Fibroblast of upper back skin (primary cell): ENCODE data around the gene UTS2B.
"Not testable (repeated sequence)": the region's sequence is repeated elsewhere in the genome, so short reads cannot be mapped to it uniquely, and the experiment has no call there.

Experiments used
- DNase-seq: peaks from one replicate; pipeline ENCODE4 v3.0.0-alpha.2; 2013

UTS2B gene

GRCh38 chr3:191275244-191275643, 55.1 kb downstream of the UTS2B start:
- not testable (repeated sequence) for DNase-seq

GRCh38 chr3:191269289-191270085, 60.8 kb downstream of the UTS2B start:
- DNase-seq, result no peak

GRCh38 chr3:191268737-191269136, 61.6 kb downstream of the UTS2B start:
- no peak for DNase-seq

DNA sequence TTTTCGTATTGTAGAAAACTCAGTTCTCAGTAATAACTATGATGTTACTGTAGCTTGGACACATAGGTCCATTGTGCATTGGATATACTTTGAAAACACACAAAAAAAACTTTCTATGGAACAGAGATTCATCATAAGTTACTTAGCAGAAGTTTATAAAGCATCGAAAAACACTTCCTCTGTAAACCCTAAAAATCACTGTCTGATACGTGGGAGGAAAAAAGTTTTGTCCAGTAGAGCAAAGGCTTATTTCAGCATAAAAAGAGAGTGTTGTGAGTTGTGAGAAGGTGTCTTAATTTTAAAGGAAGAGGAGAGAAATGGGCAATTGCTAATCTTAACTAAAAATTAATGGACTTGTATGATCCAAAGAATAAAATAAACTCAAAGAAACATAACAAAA, 66.5 kb downstream of the UTS2B start:
- no peak for DNase-seq

DNA sequence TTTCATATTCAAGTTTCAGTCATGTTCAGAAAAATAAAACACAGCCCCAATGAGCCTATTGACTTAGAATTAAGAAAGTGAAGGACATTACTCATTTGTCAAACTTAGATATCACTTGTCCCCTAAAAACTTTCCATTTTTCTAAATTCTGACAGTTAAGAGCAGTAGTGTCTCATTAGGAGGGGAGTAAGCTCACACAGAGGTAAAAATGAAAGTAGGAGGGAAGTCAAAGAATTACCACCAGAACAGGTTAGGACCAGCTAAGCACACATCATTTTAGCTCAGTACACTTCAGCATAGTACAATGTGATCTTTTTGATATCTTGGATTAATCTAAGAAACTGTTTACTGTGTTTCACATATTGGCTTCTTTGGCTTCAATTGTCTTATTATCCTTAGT, 67.0 kb downstream of the UTS2B start:
- DNase-seq, result no peak

- no peak for DNase-seq
Observed at GRCh38 chr3:191262650-191263049, 67.7 kb downstream of the UTS2B start.

GRCh38 chr3:191261304-191261638, 69.1 kb downstream of the UTS2B start:
- DNase-seq, result no peak

DNA sequence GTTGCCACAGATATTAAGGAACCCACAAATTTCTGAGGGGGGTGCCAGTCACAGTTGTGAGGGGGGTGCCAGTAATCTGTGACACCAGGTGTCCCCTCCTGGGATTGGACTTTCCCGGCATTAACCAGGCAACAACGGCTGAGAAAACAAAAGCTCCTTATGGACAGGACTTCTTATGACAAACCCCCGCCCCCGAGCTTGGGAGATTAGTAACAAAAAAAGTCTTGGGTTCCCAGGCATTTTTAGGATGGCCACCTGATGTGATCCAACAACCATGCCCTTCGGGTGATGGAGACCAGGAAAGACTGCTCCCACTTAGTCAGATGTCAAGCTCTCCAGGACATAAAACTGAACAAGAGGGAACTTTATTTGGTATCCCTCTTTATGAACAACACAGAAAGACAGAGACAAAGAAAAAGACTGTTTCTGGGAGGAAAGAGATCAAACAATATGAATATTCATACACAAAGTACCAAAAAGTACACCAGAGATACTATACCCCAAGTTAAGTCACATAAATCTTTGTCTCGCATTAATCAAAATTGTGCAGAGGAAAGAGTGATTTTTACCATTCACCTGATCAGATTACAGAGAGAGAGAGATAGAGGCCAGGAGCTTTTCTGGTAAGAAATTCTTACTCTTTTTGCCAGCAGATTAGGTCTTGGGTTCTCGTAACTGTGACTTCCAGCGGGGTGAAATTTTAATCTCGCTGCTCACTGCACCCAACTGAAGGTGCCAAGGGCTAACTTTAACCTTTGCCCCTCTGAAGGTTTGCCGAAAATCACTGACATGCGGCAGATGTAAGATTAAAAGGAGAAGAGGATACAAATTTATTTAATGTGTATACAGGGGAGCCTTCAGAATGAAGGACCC, 69.7 kb downstream of the UTS2B start:
- DNase-seq, result no peak

DNA sequence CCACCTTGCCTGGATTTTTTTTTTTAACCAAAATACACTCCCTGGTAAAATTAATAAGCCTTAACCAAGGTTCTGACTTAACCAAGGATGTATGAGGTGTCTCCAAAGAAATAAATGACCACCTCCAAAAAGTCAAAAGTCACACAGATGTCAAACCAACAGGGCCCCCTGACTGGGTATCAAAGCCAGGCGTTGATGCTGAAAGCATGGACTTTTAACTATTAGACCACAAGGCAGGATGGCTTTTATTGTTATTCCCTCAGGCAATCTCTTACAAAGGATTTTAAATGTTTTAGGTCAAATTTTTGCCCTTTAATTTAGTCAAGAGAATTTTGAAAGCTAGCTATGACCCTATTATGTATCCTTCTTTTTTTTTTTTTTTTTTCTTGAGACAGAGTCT, 70.8 kb downstream of the UTS2B start:
- no peak for DNase-seq

DNA sequence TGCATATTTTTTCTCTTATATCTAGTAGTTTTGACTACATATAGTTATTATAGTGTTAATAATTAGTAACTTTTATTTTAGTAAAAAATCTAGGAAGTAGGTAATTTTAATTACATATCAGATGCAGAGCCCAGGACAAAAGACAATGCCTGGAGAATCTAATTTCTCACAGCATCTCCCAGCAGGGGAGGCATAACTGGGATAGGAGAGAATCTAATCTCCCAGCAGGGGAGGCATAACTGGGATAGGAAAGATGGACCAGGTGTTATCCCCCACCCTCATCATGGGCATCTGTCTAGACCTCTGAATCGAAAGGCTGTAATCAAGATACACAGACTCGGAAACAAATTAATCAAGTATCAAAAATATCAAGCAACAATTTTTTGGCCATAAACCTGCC, 73.0 kb downstream of the UTS2B start:
- DNase-seq, result no peak

DNA sequence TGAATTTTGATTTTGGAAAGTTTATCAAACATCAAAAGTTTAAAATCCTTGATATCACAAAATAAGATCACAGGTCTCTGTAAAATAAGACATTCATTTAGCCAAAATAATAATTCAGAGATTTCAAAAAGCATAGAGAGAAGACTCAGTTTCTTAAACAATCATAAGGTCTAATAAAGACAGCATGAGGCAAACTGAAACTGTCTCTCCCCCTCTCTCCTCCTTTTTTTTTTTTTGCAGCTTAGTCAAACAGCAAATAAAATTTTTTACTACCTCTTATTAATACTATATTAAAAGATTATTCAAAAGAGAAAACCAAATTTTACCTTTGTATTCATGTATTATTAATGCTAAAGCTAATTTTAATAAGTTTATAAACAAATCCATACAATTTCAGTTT, 73.9 kb downstream of the UTS2B start:
- no peak for DNase-seq

GRCh38 chr3:191255156-191255555, 75.2 kb downstream of the UTS2B start:
- peak; percentile 19 for DNase-seq

- DNase-seq, result peak; percentile 30
Observed at GRCh38 chr3:191254098-191254873, 76.0 kb downstream of the UTS2B start.

DNA sequence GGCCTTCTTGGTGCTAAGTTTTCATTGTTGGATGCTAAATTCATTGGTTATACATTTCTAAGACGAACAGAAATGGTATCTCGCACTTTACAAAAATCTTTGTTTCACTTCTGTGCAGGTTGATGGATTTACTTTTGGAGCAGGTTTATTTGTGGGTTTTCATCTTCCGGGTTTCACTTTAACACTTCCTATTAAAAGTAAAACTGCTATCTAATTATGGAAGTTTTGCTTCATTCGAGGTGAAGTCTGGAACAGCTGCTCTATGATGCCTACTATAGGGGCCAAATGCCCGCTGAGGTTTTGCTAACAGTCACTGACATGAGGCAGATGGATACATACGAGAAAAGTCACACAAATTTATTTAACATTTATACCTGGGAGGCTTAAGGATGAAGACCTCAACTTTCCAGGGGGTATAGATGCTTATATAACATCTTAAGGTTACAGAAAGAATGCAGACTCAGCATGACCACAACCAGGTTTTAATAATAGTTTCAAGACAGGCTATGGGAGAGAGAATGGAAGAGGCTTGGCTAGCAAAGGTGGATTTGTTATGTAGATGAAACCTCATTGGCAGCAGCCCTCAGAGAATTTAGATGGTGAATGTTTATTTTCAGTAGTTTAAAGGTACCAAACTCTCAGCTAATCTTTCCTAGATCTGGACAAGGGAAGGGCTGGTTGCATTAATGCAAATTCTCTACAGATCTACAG, 77.1 kb downstream of the UTS2B start:
- no peak for DNase-seq

- peak; percentile 76 for DNase-seq
Observed at GRCh38 chr3:191246630-191247029, 83.7 kb downstream of the UTS2B start.

DNA sequence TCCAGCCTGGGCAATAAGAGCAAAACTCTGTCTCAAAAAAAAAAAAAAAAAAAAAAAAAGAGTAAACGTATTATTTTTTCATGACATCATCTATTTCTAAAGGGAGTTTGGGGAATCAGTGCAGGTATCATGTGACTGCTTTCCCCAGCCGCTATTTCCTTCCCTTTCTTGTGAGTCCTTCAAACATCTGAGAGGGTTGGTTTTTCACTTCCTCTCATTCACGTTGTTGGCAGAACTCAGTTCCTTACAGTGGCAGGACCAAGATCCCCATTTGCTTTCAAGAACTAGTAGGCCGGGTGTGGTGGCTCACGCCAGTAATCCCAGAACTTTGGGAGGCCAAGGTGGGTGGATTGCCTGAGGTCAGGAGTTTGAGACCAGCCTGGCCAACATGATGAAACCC, 84.3 kb downstream of the UTS2B start:
- not testable (repeated sequence) for DNase-seq

DNA sequence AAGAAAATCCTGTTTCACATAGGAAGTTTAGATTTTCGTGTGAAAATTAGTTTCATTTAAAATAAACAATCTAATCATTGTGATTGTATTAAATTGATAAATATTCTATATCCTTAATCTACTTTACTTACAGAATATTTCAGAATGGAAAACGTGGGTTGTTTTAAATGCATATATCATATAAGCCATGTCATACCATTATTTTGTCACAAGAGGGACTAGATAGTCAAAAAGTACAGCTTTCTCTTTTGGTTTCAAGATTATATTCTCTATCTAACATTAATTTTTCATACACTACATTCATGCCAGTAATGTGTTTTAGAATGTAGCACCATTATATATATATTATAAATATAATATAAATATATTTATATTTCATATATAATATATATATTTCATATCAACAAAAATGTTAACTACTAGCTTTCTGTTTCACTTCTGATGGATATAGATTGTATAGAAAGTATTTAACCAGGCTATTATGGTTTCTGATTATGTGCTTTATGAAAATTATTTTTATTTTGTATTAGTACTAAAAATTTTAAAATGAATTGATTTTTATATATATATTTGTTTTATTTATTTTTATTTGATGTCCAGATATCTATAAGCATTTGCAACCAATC, 86.0 kb downstream of the UTS2B start:
- peak; percentile 32 for DNase-seq

GRCh38 chr3:191240486-191240885, 89.8 kb downstream of the UTS2B start:
- DNase-seq, result no peak

- no peak for DNase-seq
Observed at GRCh38 chr3:191239407-191240031, 90.8 kb downstream of the UTS2B start.

- peak; percentile 31 for DNase-seq
Observed at GRCh38 chr3:191238321-191238817, 92.0 kb downstream of the UTS2B start.

- no peak for DNase-seq
Observed at GRCh38 chr3:191237047-191237882, 93.1 kb downstream of the UTS2B start.
